CD4-positive, alpha-beta T cell treated with Interleukin-1 beta for 1 hour (primary cell): ENCODE results near the gene FGF19.
A peak's percentile ranks its signal among the peaks of the same experiment; 100 is the strongest.

Experiments
- DNase-seq, 2 donors: peaks; one replicate each; pipeline ENCODE4 v3.0.0-alpha.2; 2020 to 2022

FGF19 gene, protein sequence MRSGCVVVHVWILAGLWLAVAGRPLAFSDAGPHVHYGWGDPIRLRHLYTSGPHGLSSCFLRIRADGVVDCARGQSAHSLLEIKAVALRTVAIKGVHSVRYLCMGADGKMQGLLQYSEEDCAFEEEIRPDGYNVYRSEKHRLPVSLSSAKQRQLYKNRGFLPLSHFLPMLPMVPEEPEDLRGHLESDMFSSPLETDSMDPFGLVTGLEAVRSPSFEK

GRCh38 chr11:69703768-69704507 is at the start of gene FGF19:
Gene FGF19, minus strand, starts transcription at chr11:69704022. Its CDS starts 146 bp downstream, at chr11:69703876.
- no peak for DNase-seq

GRCh38 chr11:69752890-69753289 is 49.1 kb upstream of the FGF19 start:
- no peak for DNase-seq

DNA sequence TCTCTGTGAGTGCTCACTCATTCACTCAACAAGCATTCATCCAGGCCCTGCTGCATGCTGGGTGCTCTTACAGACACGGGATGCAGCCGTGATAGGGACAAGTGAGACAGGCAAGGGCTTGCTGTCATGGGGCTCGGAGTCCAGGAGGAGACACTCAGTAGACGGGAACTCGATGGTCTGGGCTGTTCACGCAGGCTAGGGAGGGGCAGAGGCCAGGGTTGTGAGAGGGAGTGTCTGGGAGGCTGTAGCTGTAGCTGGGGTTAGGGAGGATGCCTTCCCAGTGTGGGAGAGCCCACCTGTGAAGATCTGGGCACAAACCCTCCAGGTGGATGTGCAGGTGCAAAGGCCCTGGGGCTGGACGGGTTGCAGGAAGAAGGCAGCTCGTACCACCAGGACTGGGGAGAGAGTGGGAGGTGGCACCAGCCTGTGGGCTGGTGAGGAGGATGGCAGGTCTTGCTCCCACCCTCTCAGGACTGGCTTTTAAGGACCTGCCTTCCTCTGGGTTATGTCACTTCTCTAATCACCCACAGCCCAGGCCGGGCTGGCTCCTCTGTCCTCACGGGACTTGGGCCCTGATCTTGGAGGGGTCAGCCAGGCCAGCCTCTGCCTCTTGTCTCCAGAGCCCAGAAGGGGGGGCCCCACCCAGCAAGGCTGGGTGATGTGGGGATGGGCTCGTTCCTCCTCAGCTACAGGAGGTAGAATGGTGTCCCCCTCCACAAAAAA is 47.2 kb upstream of the FGF19 start:
- DNase-seq = no peak

DNA sequence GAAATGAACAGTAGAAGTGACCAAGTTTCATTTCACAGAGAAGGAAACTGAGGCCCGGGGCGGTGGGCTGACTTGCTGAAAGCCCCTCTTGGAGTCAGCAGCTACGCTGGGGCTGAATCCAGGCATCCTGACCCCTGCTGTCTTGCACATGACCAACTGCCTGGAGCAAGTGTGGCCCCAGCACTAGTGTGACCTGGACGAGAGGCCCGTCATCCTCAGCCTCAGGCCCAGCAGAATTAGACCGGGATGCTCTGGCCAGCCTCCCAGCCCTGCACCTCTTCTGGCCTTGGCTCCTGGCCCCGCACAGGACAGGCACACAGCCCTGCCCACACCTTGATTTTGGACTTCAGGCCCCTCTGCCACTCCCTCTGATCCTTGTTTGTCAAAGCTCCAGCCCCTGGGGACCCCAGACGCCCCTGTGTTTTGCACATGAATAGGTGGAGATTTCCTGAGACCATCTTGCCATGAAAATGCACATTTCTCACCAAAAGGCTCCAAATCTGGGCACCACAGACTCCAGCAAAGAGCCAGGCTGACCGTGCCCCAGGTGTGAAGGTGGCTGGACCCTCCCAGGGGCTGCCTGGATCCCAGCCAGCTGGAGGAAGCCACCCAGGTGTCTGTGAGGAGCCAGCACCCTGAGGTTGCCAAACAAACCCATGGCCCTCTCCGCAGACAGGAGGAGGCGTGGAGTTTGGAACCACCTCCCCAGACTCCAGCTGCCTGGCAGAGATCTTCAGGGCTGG is 46.5 kb upstream of the FGF19 start:
- DNase-seq = no peak

GRCh38 chr11:69748637-69749036 is 44.8 kb upstream of the FGF19 start:
- DNase-seq = no peak

- no peak for DNase-seq
Observed at GRCh38 chr11:69746752-69747742, 43.2 kb upstream of the FGF19 start.

GRCh38 chr11:69746140-69746539 is 42.3 kb upstream of the FGF19 start:
- no peak for DNase-seq

- DNase-seq = no peak
Observed at GRCh38 chr11:69745201-69745600, 41.4 kb upstream of the FGF19 start.

DNA sequence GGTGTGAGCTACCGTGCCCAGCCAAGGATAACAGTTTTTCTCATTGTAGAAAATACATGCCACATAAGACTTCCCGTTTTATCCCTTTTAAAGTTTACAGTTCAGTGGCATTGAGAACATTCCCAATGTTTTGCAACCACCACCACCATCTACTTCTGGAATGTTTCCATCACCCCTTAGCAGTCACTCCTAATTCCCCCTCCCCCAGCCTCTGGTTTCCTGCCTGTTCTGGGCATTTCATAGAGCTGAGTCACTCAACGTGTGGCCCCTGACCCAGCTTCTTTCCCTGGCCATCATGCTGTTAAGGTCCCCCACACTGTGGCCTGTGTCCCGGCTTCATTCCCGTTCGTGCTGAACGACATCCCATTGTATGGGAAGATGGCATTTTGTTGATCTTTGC is 40.6 kb upstream of the FGF19 start:
- no peak for DNase-seq

DNA sequence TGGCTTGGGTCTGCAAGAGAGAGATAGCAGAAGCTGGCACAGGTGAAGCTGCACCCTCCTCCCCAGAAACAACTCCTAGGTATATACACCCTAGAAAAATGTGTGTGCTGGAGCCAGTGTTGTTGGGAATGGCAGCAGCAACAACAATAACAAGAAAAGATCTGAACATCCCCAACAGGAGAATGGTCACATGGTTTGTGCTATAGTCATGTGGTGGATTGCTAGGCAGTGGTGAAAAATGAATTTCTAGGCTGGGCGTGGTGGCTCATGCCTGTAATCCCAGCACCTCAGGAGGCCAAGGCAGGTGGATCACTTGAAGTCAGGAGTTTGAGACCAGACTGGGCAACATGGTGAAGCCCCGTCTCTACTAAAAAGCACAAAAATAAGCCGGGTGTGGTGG is 31.0 kb upstream of the FGF19 start:
- DNase-seq = no peak

DNA sequence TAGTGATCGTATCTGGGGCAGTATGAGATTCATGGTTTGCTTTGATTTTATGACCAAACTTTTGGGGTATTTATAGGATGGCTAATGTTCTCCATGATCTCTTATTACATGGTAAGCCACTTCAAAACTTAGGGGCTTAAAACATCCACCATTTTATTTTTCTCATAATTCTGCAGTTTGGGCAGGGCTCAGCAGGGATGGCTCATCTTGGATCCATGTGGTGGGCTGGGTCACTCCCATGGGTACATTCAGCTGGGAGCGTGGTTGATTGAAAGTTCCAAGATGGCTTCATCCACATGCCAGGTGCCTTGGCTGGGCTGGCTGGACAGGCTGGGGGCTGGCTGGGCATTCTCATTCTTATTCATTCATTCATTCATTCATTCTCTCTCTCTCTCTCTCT is 30.5 kb upstream of the FGF19 start:
- no peak for DNase-seq

DNA sequence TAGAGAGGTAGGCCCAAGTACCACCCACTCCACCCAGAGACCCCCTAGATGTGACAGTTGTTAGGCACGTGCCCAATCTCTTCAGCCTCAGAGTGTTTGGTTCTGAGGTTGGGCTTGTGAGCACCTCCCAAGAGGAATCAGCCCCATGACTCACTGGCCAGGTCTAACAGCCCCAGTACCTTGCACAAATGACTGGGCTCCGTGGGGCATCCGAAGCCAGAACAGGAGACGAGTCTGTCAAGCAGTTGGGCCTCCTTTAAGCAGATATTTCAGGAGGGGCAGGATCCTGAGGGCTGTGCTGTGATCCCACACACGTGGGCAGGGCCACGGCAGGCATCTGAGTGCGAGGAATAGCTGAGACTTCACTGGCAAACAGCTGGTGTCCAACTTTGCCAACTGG is 29.1 kb upstream of the FGF19 start:
- no peak for DNase-seq

GRCh38 chr11:69731110-69731509 is 27.3 kb upstream of the FGF19 start:
- DNase-seq = no peak

DNA sequence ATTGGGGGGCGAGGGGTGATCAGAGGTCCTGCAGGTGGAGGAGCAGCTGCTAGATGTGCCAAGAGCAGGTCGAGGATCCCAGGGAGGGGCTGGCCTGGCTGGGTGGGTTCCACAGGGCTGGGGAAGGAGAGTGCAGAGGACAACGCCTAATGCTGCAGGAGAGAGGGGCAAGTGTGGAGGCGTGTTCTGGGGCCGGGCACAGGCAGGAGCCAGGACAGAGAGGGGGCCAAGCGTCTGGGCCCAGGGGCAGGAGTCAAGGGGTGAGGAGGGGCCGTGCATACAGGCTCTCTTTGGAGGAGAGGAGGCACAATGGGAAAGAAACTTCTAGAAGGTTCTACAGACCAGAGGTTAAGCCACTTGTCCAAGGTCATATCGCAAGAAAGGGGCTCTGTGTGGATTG is 26.7 kb upstream of the FGF19 start:
- DNase-seq = no peak

DNA sequence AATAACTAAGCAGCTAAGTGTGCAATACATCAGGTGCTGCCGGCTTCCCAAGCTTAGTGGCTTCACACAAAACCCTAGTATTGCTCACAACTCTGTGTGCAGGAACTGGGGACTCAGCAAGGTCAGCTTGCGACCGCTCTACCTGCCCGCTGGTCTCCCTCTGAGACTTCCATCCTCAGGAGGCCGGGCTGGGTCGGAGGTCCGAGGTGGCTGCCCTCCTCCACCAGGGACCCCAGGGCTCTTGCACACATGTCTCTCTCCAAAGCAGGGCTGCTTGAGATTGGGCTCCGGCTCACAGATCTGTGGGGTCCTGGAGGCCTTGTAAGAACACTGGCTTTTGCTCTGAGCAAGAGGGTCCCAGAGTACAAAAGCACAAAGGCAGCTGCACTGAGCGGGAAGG is 25.4 kb upstream of the FGF19 start:
- no peak for DNase-seq

DNA sequence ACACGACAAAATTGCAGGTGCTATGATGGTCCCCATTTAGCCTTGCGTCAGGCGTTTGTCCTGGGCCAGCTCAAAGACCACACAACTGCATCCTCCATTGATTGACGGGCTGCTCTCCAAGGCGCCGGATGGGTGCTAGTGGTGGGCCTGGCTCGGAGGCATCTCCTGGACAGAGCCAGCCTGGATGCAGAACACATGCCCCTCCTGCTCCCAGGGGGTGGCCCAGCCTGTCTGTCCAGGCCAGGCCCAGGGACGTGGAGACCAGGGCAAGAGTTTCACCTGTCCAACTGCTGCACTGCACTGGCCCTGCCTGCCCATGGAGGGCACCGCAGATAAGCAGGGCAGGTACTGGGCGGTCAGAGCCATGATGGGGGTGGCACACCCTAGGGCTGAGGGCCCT is 23.4 kb upstream of the FGF19 start:
- no peak for DNase-seq

- DNase-seq = no peak
Observed at GRCh38 chr11:69726481-69726880, 22.7 kb upstream of the FGF19 start.

GRCh38 chr11:69726019-69726418 is 22.2 kb upstream of the FGF19 start:
- DNase-seq = no peak

DNA sequence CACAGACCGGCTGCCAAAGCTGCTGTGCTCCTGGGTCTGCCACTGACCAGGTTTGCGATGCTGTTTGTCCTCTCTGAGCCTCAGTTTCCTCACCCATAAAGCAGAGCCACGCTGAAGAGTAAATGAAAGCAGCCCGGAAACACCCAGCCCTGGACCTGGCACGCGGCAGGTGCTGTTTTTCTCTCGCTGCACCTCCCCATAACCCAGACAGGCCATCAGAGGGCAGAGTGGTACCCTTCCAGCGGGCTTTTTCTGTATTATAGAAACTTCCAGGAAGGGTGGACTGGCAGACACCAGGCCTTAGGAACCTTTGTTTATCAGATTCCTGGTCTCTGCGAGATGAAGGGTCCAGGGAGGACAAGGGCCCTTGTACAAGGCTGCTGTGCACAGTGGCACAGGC is 17.9 kb upstream of the FGF19 start:
- no peak for DNase-seq

- no peak for DNase-seq
Observed at GRCh38 chr11:69721106-69721505, 17.3 kb upstream of the FGF19 start.

GRCh38 chr11:69718912-69719311 is 15.1 kb upstream of the FGF19 start:
- no peak for DNase-seq

- peak in 1 of 2 donors; percentile 6 for DNase-seq
Observed at GRCh38 chr11:69718147-69718546, 14.3 kb upstream of the FGF19 start.
